ENCODE measurements around the gene PCDH8.

Gene PCDH8

GRCh38 chr13:52848455-52849195 is at the start of gene PCDH8:
TSS of gene PCDH8 (minus strand) at chr13:52848640. CDS start at chr13:52848436, 204 bp downstream.
- DNase-seq: no peak

- DNase-seq: no peak
Measured at GRCh38 chr13:52896827-52897659, 48.6 kb upstream of the PCDH8 start.

GRCh38 chr13:52894413-52894812 is 46.0 kb upstream of the PCDH8 start:
- DNase-seq: no peak

GRCh38 chr13:52892925-52893324 is 44.5 kb upstream of the PCDH8 start:
- DNase-seq: no peak

- DNase-seq: no peak
Measured at GRCh38 chr13:52891706-52892105, 43.3 kb upstream of the PCDH8 start.

GRCh38 chr13:52887165-52887564 is 38.7 kb upstream of the PCDH8 start:
- no peak for DNase-seq

GRCh38 chr13:52885141-52885540 is 36.7 kb upstream of the PCDH8 start:
- no peak for DNase-seq

- no peak for DNase-seq
Measured at GRCh38 chr13:52884429-52885010, 36.1 kb upstream of the PCDH8 start.

GRCh38 chr13:52882785-52883184 is 34.3 kb upstream of the PCDH8 start:
- no peak for DNase-seq

GRCh38 chr13:52879950-52880741 is 31.7 kb upstream of the PCDH8 start:
- no peak for DNase-seq

GRCh38 chr13:52878831-52879230 is 30.4 kb upstream of the PCDH8 start:
- no peak for DNase-seq

GRCh38 chr13:52870143-52870542 is 21.7 kb upstream of the PCDH8 start:
- no peak for DNase-seq

GRCh38 chr13:52869621-52870020 is 21.2 kb upstream of the PCDH8 start:
- DNase-seq: no peak

GRCh38 chr13:52869050-52869449 is 20.6 kb upstream of the PCDH8 start:
- no peak for DNase-seq

- DNase-seq: no peak
Measured at GRCh38 chr13:52868190-52868589, 19.8 kb upstream of the PCDH8 start.

- no peak for DNase-seq
Measured at GRCh38 chr13:52864941-52865340, 16.5 kb upstream of the PCDH8 start.

GRCh38 chr13:52862358-52863206 is 14.1 kb upstream of the PCDH8 start:
- no peak for DNase-seq

GRCh38 chr13:52852444-52852843 is 4.0 kb upstream of the PCDH8 start:
- DNase-seq: no peak

- no peak for DNase-seq
Measured at GRCh38 chr13:52851137-52851962, 2.9 kb upstream of the PCDH8 start.

- DNase-seq: no peak
Measured at GRCh38 chr13:52850396-52851136, 2.1 kb upstream of the PCDH8 start.

GRCh38 chr13:52850072-52850395 is 1.6 kb upstream of the PCDH8 start:
- no peak for DNase-seq

Measured in activated CD4-positive, alpha-beta T cell treated with anti-CD3 and anti-CD28 coated beads, Interleukin-2, amount 50 U/mL, for 1 hour (primary cell).